Spleen (tissue), 7 donors: ENCODE results near the gene RAB7A.

Experiments used
- CTCF ChIP-seq, 11 experiments: fragments of 200-600 bp in 7 of 11; fragments of 450-650 bp in 4 of 11; sonication (generic) in 4 of 11; IDR thresholded peaks in 8 of 11; conservative IDR thresholded peaks in 3 of 11; 1 replicate in 7 of 11; 2 replicates in 4 of 11; pipeline versions ENCODE4 v1.4.0 to v1.8.0; 2016 to 2021; ENCODE audit warnings: antibody characterized with exemption in 11 of 11, inconsistent platforms in 4 of 11, mild to moderate bottlenecking in 1 of 11
- POLR2A ChIP-seq, 3 donors: fragments of 450-650 bp; IDR thresholded peaks; one replicate each; pipeline ENCODE4 v1.5.1; 2017; ENCODE audit warnings: antibody characterized with exemption in 3 of 3, mild to moderate bottlenecking in 1 of 3
- donor health status: DM: no; HTN: no; CAD: no; lungs with moderate emphysema.
- donor health status: DM: no; HTN: no; CAD: no.
- donor health status: DM: no; HTN: no; CAD: no.

GRCh38 chr3:128768471-128768870 lies 42.5 kb downstream of the RAB7A start:
- TF ChIP-seq POLR2A (IDR thresholded peaks at IDR 0.05) (no peak), CTCF (IDR thresholded peaks at IDR 0.05 in 8 of 11, conservative IDR thresholded peaks at IDR 0.05 in 3 of 11) (no peak)
